Adrenal gland (tissue), 12 donors: ENCODE measurements around the gene UHRF2. TPM values are rescaled to one million over a fixed set of nuclear protein-coding genes. Genes with fewer than 3 reads are reported as not detected.

Experiments used
- DNase-seq, 7 donors: peaks; one replicate each; pipeline ENCODE4 v3.0.0-alpha.2; 2019 to 2020
- H3K27ac ChIP-seq, 5 donors: fragments of 200-600 bp; sonication (generic) in 4 of 5; 1 replicate in 3 of 5; 2 replicates in 2 of 5; pipeline versions ENCODE4 v1.5.1 to v1.8.0; 2016 to 2020; ENCODE audit warnings: mild to moderate bottlenecking in 1 of 5
- H3K27me3 ChIP-seq: fragments of 200-600 bp; 2 replicates; pipeline ENCODE4 v1.8.0; 2021
- H3K36me3 ChIP-seq, 2 donors: fragments of 200-600 bp; replicated peaks in 1 of 2; 1 replicate in 1 of 2; 2 replicates in 1 of 2; pipeline versions ENCODE4 v1.5.1 to v1.8.0; 2018 to 2022
- H3K4me1 ChIP-seq, 2 donors: fragments of 200-600 bp; replicated peaks in 1 of 2; 1 replicate in 1 of 2; 2 replicates in 1 of 2; pipeline versions ENCODE4 v1.5.1 to v1.8.0; 2018 to 2021
- H3K4me3 ChIP-seq, 4 donors: fragments of 200-600 bp; sonication (generic) in 3 of 4; one replicate each; pipeline ENCODE4 v1.5.1; 2016 to 2018
- H3K9me3 ChIP-seq, 3 donors: fragments of 200-600 bp; sonication (generic) in 1 of 3; replicated peaks in 1 of 3; 1 replicate in 2 of 3; 2 replicates in 1 of 3; pipeline versions ENCODE4 v1.5.1 to v1.8.0; 2016 to 2021
- POLR2A ChIP-seq, 2 donors: fragments of 450-650 bp; IDR thresholded peaks; one replicate each; pipeline ENCODE4 v1.6.1; 2017; ENCODE audit warnings: antibody characterized with exemption in 2 of 2, mild to moderate bottlenecking in 2 of 2, moderate library complexity in 1 of 2
- whole genome bisulfite sequencing, 4 donors: extraction: QIAGEN DNeasy Blood & Tissue Kit in 2 of 4; methylation state at CpG; one replicate each; pipeline versions ENCODE4 v1.1.5 to v1.1.7; 2013 to 2017; 5-methylcytosine and 5-hydroxymethylcytosine counted together
- intact Hi-C, 2 donors: fragments of 100-400 bp; cut with DNase I; formaldehyde crosslinking; loops; one replicate each; pipeline versions ENCODE4 v1.14.1 to v1.15.0; 2022 to 2023
- polyA plus RNA-seq, 3 donors: library from polyadenylated mRNA; stranded (reverse); fragments of 200-250 nt in 2 of 3; fragments of 350-450 nt in 1 of 3; fragmentation: Illumina TruSeq in 1 of 3; extraction: RNeasy Lipid Tissue Mini Kit (QIAGEN cat#74804) in 1 of 3; gene quantifications; one replicate each; pipeline ENCODE4 v1.2.3, GENCODE V29; 2013 to 2014
- total RNA-seq, 9 donors: library from RNA; depleted of rRNA in 4 of 9; stranded (reverse); fragments of >200 nt in 4 of 9; fragments of 120-200 nt in 1 of 9; fragmentation: NEBNext Ultra II Directional in 1 of 9; extraction: Animal tissue kit (Norgen Biotek cat#: 25700) in 1 of 9; gene quantifications; one replicate each; pipeline versions ENCODE4 v1.1.0 to v1.2.4, GENCODE V29; 2013 to 2023
- TF ChIP-seq, protein P1 (sequence below), 6 experiments: fragments of 450-650 bp in 4 of 6; fragments of 200-600 bp in 2 of 6; sonication (generic) in 1 of 6; IDR thresholded peaks; 1 replicate in 5 of 6; 2 replicates in 1 of 6; pipeline versions ENCODE4 v1.5.1 to v1.8.0; 2016 to 2021; ENCODE audit warnings: antibody characterized with exemption in 6 of 6, mild to moderate bottlenecking in 2 of 6, moderate library complexity in 1 of 6
- donor health status: healthy with polysubstance abuse.
- donor health status: Bipolar disorder and iron deficiency.
- donor health status: DM: yes; HTN: yes; CAD: no.
- donor health status: DM: no; HTN: no; CAD: no.
- donor health status: DM: no; HTN: no; CAD: no.
- donor health status: DM: yes; HTN: yes; CAD: no.

UHRF2 gene
- total and polyA plus RNA-seq, 12 donors, result 16.1 to 49.8 (median 26.4) TPM

DNA sequence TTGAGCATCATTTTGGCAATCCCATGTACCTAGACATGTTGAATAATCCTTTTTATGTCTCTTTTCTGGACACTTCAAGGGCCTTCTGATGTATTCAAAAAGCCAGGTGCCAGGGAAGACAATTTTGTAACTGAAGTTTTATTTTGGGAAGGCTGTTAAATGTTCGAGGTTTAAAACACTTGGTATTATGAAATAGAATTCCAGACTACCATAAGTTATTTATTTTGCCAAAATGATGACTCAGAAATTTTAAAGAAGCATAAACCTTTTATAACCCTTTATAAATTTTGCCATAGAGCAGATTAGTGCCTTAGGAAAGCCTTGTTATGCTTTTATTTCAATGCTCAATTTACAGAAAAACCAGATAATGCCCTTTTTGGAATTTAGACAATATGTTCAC, 30.3 kb upstream of the UHRF2 start:
- Histone ChIP-seq H3K9me3 (no peaks in the 10 kb centered on the region), H3K27ac (no peak overlapping the region), H3K4me1 (no peaks in the 10 kb centered on the region), H3K36me3 (no peaks in the 10 kb centered on the region), H3K27me3 (no peaks in the 10 kb centered on the region), H3K4me3 (no peak overlapping the region)
- TF ChIP-seq POLR2A (IDR thresholded peaks at IDR 0.05), result no peak
- TF ChIP-seq, protein P1, sequence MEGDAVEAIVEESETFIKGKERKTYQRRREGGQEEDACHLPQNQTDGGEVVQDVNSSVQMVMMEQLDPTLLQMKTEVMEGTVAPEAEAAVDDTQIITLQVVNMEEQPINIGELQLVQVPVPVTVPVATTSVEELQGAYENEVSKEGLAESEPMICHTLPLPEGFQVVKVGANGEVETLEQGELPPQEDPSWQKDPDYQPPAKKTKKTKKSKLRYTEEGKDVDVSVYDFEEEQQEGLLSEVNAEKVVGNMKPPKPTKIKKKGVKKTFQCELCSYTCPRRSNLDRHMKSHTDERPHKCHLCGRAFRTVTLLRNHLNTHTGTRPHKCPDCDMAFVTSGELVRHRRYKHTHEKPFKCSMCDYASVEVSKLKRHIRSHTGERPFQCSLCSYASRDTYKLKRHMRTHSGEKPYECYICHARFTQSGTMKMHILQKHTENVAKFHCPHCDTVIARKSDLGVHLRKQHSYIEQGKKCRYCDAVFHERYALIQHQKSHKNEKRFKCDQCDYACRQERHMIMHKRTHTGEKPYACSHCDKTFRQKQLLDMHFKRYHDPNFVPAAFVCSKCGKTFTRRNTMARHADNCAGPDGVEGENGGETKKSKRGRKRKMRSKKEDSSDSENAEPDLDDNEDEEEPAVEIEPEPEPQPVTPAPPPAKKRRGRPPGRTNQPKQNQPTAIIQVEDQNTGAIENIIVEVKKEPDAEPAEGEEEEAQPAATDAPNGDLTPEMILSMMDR (IDR thresholded peaks at IDR 0.05), result no peak
- intact Hi-C loops, result no loop called here
- 16 to 31% (median 22%) methylated on average over 1 of the region's 1 CpG for WGBS, 4 donors
- DNase-seq, result no peak

DNA sequence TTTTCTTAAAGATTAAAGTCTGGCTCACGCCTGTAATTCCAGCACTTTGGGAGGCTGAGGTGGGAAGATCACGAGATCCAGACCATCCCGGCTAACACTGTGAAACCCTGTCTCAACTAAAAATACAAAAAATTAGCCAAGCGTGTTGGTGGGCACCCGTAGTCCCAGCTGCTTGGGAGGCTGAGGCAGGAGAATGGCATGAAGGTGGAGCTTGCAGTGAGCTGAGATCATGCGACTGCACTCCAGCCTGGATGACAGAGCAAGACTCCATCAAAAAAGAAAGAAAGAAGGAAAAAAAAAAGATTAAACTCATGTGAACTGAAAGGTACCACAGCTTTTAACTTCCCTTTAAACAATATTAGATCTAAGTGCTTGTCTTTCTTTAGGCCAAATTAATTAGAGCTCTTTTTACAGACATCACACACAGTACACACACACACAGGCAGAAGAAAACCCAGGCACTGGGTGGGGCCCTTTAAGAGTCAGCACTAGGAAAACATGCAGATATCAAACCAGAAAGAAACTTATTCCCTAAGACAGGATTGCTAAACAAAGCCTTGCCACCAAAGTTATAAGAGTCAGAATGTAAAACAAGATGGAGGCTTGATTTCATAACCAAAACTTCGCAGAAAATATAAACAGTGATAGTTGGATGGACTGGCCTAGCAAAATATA, 29.3 kb upstream of the UHRF2 start:
- no peak for TF ChIP-seq POLR2A (IDR thresholded peaks at IDR 0.05)
- TF ChIP-seq, protein P1 (IDR thresholded peaks at IDR 0.05), result no peak
- 82 to 90% (median 88%) methylated on average over 7 of the region's 7 CpGs for whole genome bisulfite sequencing, 4 donors
- no peak overlapping the region for H3K27ac ChIP-seq
- H3K9me3 ChIP-seq, result no peaks in the 10 kb centered on the region
- no peak overlapping the region for H3K4me3 ChIP-seq
- intact Hi-C loops, result no loop called here
- DNase-seq, result no peak
- H3K4me1 ChIP-seq, result no peaks in the 10 kb centered on the region
- H3K27me3 ChIP-seq, result no peaks in the 10 kb centered on the region
- H3K36me3 ChIP-seq, result no peaks in the 10 kb centered on the region

DNA sequence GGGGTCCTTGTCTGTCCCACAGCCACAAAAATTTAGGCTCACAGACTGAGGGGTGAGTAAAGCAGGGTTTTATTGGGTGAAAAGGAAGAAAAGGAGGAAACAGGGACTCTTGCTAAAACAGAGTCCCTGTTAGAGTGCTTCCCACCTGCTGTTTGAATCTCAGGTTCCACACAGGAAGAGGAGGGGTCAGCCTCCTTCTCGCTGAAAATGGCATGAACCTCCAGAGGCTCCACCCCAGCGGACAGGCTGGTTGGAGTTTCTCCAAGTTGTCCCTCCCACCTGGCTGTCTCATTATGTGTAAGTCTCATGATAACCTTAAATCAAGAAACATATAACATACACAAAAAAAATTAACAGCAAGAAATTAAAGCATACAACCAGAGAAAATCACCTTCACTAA, 28.3 kb upstream of the UHRF2 start:
- Histone ChIP-seq H3K9me3 (no peaks in the 10 kb centered on the region), H3K4me1 (no peaks in the 10 kb centered on the region), H3K36me3 (no peaks in the 10 kb centered on the region), H3K27ac (no peak overlapping the region), H3K4me3 (no peak overlapping the region), H3K27me3 (no peaks in the 10 kb centered on the region)
- intact Hi-C loops, result no loop called here
- no peak for DNase-seq
- TF ChIP-seq POLR2A (IDR thresholded peaks at IDR 0.05), result no peak
- TF ChIP-seq, protein P1 (IDR thresholded peaks at IDR 0.05), result no peak
- WGBS, 4 donors, result 54 to 71% (median 67%) methylated on average over 2 of the region's 2 CpGs

DNA sequence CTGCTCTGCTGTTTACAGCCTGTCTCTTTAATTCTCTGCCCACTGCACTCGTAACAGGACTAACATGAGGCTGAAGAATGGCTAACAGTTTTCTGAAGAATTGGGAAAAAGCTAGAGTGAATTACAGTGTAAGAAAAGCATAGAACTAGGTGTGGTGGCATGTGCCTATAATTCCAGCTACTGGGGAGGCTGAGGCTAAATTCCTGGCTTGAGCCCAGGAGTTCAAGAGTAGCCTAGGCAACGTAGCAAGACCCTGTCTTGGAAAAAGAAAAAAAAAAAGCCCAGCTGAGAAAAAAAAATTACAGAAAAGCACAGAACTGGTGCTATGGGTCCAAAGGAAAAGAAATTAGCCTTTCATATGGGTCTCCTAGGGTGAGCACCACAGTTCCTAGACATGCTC, 13.9 kb upstream of the UHRF2 start:
- Histone ChIP-seq H3K27ac (no peak overlapping the region), H3K4me1 (no peaks in the 10 kb centered on the region), H3K9me3 (no peaks in the 10 kb centered on the region), H3K27me3 (no peaks in the 10 kb centered on the region), H3K36me3 (no peaks in the 10 kb centered on the region), H3K4me3 (no peak overlapping the region)
- TF ChIP-seq, protein P1 (IDR thresholded peaks at IDR 0.05), result no peak
- no peak for TF ChIP-seq POLR2A (IDR thresholded peaks at IDR 0.05)
- intact Hi-C loops, result no loop called here
- 42 to 50% (median 45%) methylated on average over 2 of the region's 2 CpGs for WGBS, 4 donors
- DNase-seq, result no peak
